Neutrophil (primary cell): ENCODE data around the gene NHERF1.
A peak's percentile ranks its signal among the peaks of the same experiment; 100 is the strongest.

Source experiments
- H3K27ac ChIP-seq: fragments of 200-600 bp; sonication (generic); 2 replicates; pipeline ENCODE4 v1.5.1; 2016; ENCODE audit warnings: mild to moderate bottlenecking, moderate library complexity
- H3K27me3 ChIP-seq: fragments of 200-600 bp; sonication (generic); 2 replicates; pipeline ENCODE4 v1.6.0; 2016; ENCODE audit warnings: mild to moderate bottlenecking
- H3K36me3 ChIP-seq: fragments of 200-600 bp; sonication (generic); 2 replicates; pipeline ENCODE4 v1.5.1; 2017
- H3K4me1 ChIP-seq, 2 experiments: fragments of 200-600 bp in 1 of 2; sonication (generic) in 1 of 2; 1 replicate in 1 of 2; 2 replicates in 1 of 2; pipeline versions ENCODE4 v1.5.1 to v1.6.1; 2013 to 2016; ENCODE audit warnings: low read depth in 1 of 2, low read length in 1 of 2, mild to moderate bottlenecking in 1 of 2, moderate library complexity in 1 of 2; ENCODE audit not compliant: control insufficient read depth in 1 of 2, insufficient read depth in 1 of 2
- H3K4me3 ChIP-seq, 2 experiments: fragments of 200-600 bp in 1 of 2; sonication (generic) in 1 of 2; 1 replicate in 1 of 2; 2 replicates in 1 of 2; pipeline ENCODE4 v1.5.1; 2013 to 2016; ENCODE audit warnings: low read depth in 1 of 2, low read length in 1 of 2, mild to moderate bottlenecking in 1 of 2, moderate library complexity in 1 of 2
- H3K9me3 ChIP-seq: fragments of 200-600 bp; sonication (generic); 2 replicates; pipeline ENCODE4 v1.5.1; 2016
- CTCF ChIP-seq: fragments of 200-600 bp; sonication (generic); IDR thresholded peaks from 2 replicates; pipeline ENCODE4 v1.5.1; 2016; ENCODE audit warnings: antibody characterized with exemption

Gene NHERF1

GRCh38 chr17:74711058-74711824 lies 37.2 kb upstream of the NHERF1 start:
- H3K4me3 ChIP-seq = peak overlapping the region; percentile 74 to 96
- H3K4me1 ChIP-seq = peaks cover 36 to 47% of the 10 kb centered on the region in 2 experiments
- no peaks in the 10 kb centered on the region for H3K36me3 ChIP-seq
- no peaks in the 10 kb centered on the region for H3K9me3 ChIP-seq
- TF ChIP-seq CTCF = no peak
- H3K27ac ChIP-seq = peak overlapping the region; percentile 91
- H3K27me3 ChIP-seq = no peaks in the 10 kb centered on the region

- Histone ChIP-seq H3K4me1 (peaks cover 36 to 47% of the 10 kb centered on the region in 2 experiments), H3K4me3 (peak overlapping the region; percentile 74 to 96), H3K9me3 (no peaks in the 10 kb centered on the region), H3K36me3 (no peaks in the 10 kb centered on the region), H3K27ac (peak overlapping the region; percentile 91), H3K27me3 (no peaks in the 10 kb centered on the region)
- TF ChIP-seq CTCF = no peak
These were observed 36.1 kb upstream of the NHERF1 start for GRCh38 chr17:74712301-74712700.

GRCh38 chr17:74712756-74713155 lies 35.7 kb upstream of the NHERF1 start, which contains the start of gene CD300LF:
CD300LF (minus strand) TSS chr17:74712923; CDS start chr17:74712866, 57 bp downstream.
- H3K4me1 ChIP-seq = peaks cover 36 to 47% of the 10 kb centered on the region in 2 experiments
- H3K27ac ChIP-seq = peak within 1 kb of the TSS; percentile 91
- no peak for TF ChIP-seq CTCF
- no peaks in the 10 kb centered on the region for H3K36me3 ChIP-seq
- no peaks in the 10 kb centered on the region for H3K27me3 ChIP-seq
- H3K4me3 ChIP-seq = peak within 1 kb of the TSS; percentile 74 to 96
- H3K9me3 ChIP-seq = no peaks in the 10 kb centered on the region

GRCh38 chr17:74713171-74713755 lies 35.2 kb upstream of the NHERF1 start:
- TF ChIP-seq CTCF = no peak
- Histone ChIP-seq H3K4me1 (peaks cover 36 to 47% of the 10 kb centered on the region in 2 experiments), H3K36me3 (no peaks in the 10 kb centered on the region), H3K4me3 (peak overlapping the region; percentile 74 to 96), H3K27me3 (no peaks in the 10 kb centered on the region), H3K27ac (peak overlapping the region; percentile 91), H3K9me3 (no peaks in the 10 kb centered on the region)

GRCh38 chr17:74715144-74715543 lies 33.3 kb upstream of the NHERF1 start:
- Histone ChIP-seq H3K4me1 (peaks cover 33 to 42% of the 10 kb centered on the region in 2 experiments), H3K27me3 (no peaks in the 10 kb centered on the region), H3K4me3 (no peak overlapping the region), H3K36me3 (no peaks in the 10 kb centered on the region), H3K27ac (no peak overlapping the region), H3K9me3 (no peaks in the 10 kb centered on the region)
- TF ChIP-seq CTCF = no peak
